Measurements from ENCODE around the gene CLC.

- TF ChIP-seq YY1 (IDR thresholded peaks at IDR 0.05; ENCODE audit: insufficient read depth, insufficient read length), result no peak
- no peak for TF ChIP-seq SUZ12 (IDR thresholded peaks at IDR 0.05; ENCODE audit: extremely low read depth, insufficient read depth, insufficient read length)
- TF ChIP-seq ZNF274 (IDR thresholded peaks at IDR 0.05; ENCODE audit: low read depth, low read length), result no peak
Observed at GRCh38 chr19:39749981-39750380, 12.2 kb upstream of the CLC start.

Measured in NT2/D1 (cell line).